Measurements from ENCODE around the gene DUSP3.

Gene DUSP3

GRCh38 chr17:43787728-43788127 lies 9.0 kb upstream of the DUSP3 start:
- peaks cover 24% of the 10 kb centered on the region; the same call in 1 of the 2 replicates for H3K27me3 ChIP-seq (ENCODE audit: low read depth, low read length)
- no peak overlapping the region for H3K4me2 ChIP-seq (ENCODE audit: low read length)
- H3K27ac ChIP-seq (ENCODE audit: low read length), result no peak overlapping the region
- H3K9me3 ChIP-seq (ENCODE audit: insufficient read depth, low read length), result no peaks in the 10 kb centered on the region
- H2AFZ ChIP-seq (ENCODE audit: low read depth, low read length), result no peak overlapping the region; the same call in 1 of the 2 replicates
- TF ChIP-seq CTCF (IDR thresholded peaks at IDR 0.05; ENCODE audit: low read depth, low read length) (no peak), EZH2phosphoT487 (IDR thresholded peaks at IDR 0.05; ENCODE audit: low read depth) (no peak)
- H3K79me2 ChIP-seq (ENCODE audit: low read length), result no peaks in the 10 kb centered on the region
- no peak overlapping the region for H3K4me3 ChIP-seq (ENCODE audit: low read length)
- H3K4me1 ChIP-seq (ENCODE audit: low read length), result 0 out of 2 replicates have a peak, but pooled peaks cover 5% of the 10 kb centered on the region
- no peaks in the 10 kb centered on the region for H4K20me1 ChIP-seq (ENCODE audit: insufficient read depth, low read length)
- H3K9ac ChIP-seq (ENCODE audit: low read length), result no peak overlapping the region
- no peaks in the 10 kb centered on the region for H3K36me3 ChIP-seq (replicated peaks; ENCODE audit: low read depth, low read length)

- H3K36me3 ChIP-seq (replicated peaks; ENCODE audit: low read depth, low read length), result no peaks in the 10 kb centered on the region
- H3K27me3 ChIP-seq (ENCODE audit: low read depth, low read length), result peaks cover 41% of the 10 kb centered on the region
- no peak overlapping the region for H3K9ac ChIP-seq (ENCODE audit: low read length)
- no peaks in the 10 kb centered on the region for H4K20me1 ChIP-seq (ENCODE audit: insufficient read depth, low read length)
- no peak for TF ChIP-seq CTCF (IDR thresholded peaks at IDR 0.05; ENCODE audit: low read depth, low read length)
- no peak for TF ChIP-seq EZH2phosphoT487 (IDR thresholded peaks at IDR 0.05; ENCODE audit: low read depth)
- no peak overlapping the region for H3K4me2 ChIP-seq (ENCODE audit: low read length)
- no peaks in the 10 kb centered on the region for H3K79me2 ChIP-seq (ENCODE audit: low read length)
- no peaks in the 10 kb centered on the region for H3K9me3 ChIP-seq (ENCODE audit: insufficient read depth, low read length)
- no peak overlapping the region for H3K27ac ChIP-seq (ENCODE audit: low read length)
- no peak overlapping the region for H2AFZ ChIP-seq (ENCODE audit: low read depth, low read length)
- no peak overlapping the region for H3K4me3 ChIP-seq (ENCODE audit: low read length)
- no peaks in the 10 kb centered on the region for H3K4me1 ChIP-seq (ENCODE audit: low read length)
These were observed 5.9 kb upstream of the DUSP3 start for GRCh38 chr17:43784628-43785101.

- H3K4me2 ChIP-seq (ENCODE audit: low read length), result no peak overlapping the region
- H3K27me3 ChIP-seq (ENCODE audit: low read depth, low read length), result peaks cover 45% of the 10 kb centered on the region
- H3K79me2 ChIP-seq (ENCODE audit: low read length), result no peaks in the 10 kb centered on the region
- no peak overlapping the region for H2AFZ ChIP-seq (ENCODE audit: low read depth, low read length)
- H3K27ac ChIP-seq (ENCODE audit: low read length), result no peak overlapping the region
- H4K20me1 ChIP-seq (ENCODE audit: insufficient read depth, low read length), result no peaks in the 10 kb centered on the region
- no peaks in the 10 kb centered on the region for H3K36me3 ChIP-seq (replicated peaks; ENCODE audit: low read depth, low read length)
- TF ChIP-seq EZH2phosphoT487 (IDR thresholded peaks at IDR 0.05; ENCODE audit: low read depth), result no peak
- no peak for TF ChIP-seq CTCF (IDR thresholded peaks at IDR 0.05; ENCODE audit: low read depth, low read length)
- no peak overlapping the region for H3K9ac ChIP-seq (ENCODE audit: low read length)
- peaks cover 5% of the 10 kb centered on the region for H3K4me1 ChIP-seq (ENCODE audit: low read length)
- no peak overlapping the region for H3K4me3 ChIP-seq (ENCODE audit: low read length)
- H3K9me3 ChIP-seq (ENCODE audit: insufficient read depth, low read length), result no peaks in the 10 kb centered on the region
These were observed 5.3 kb upstream of the DUSP3 start for GRCh38 chr17:43784068-43784467.

- H3K27me3 ChIP-seq (ENCODE audit: low read depth, low read length), result peaks cover 44% of the 10 kb centered on the region
- no peak overlapping the region for H3K27ac ChIP-seq (ENCODE audit: low read length)
- no peaks in the 10 kb centered on the region for H4K20me1 ChIP-seq (ENCODE audit: insufficient read depth, low read length)
- H3K4me3 ChIP-seq (ENCODE audit: low read length), result no peak overlapping the region
- peaks cover 5% of the 10 kb centered on the region for H3K4me1 ChIP-seq (ENCODE audit: low read length)
- H3K79me2 ChIP-seq (ENCODE audit: low read length), result no peaks in the 10 kb centered on the region
- no peak overlapping the region for H3K4me2 ChIP-seq (ENCODE audit: low read length)
- H3K36me3 ChIP-seq (replicated peaks; ENCODE audit: low read depth, low read length), result no peaks in the 10 kb centered on the region
- H3K9ac ChIP-seq (ENCODE audit: low read length), result no peak overlapping the region
- H2AFZ ChIP-seq (ENCODE audit: low read depth, low read length), result no peak overlapping the region
- H3K9me3 ChIP-seq (ENCODE audit: insufficient read depth, low read length), result no peaks in the 10 kb centered on the region
- TF ChIP-seq EZH2phosphoT487 (IDR thresholded peaks at IDR 0.05; ENCODE audit: low read depth), result no peak
- no peak for TF ChIP-seq CTCF (IDR thresholded peaks at IDR 0.05; ENCODE audit: low read depth, low read length)
These were observed 4.3 kb upstream of the DUSP3 start for GRCh38 chr17:43782913-43783680.
